Coronary artery (tissue), 2 donors: ENCODE data around the gene LRRN3.

Experiments
- DNase-seq: peaks from one replicate; pipeline ENCODE4 v3.0.0-alpha.2; 2017; ENCODE audit warnings: low spot score
- H3K27ac ChIP-seq, 2 donors: fragments of 200-600 bp; sonication (generic); one replicate each; pipeline ENCODE4 v1.5.1; 2016 to 2019
- H3K4me3 ChIP-seq: fragments of 200-600 bp; sonication (generic); 2 replicates; pipeline ENCODE4 v1.5.1; 2016; ENCODE audit warnings: mild to moderate bottlenecking, moderate library complexity
- CTCF ChIP-seq: fragments of 200-600 bp; sonication (generic); IDR thresholded peaks from one replicate; pipeline ENCODE4 v1.5.1; 2019; ENCODE audit warnings: antibody characterized with exemption

Gene LRRN3

GRCh38 chr7:111138193-111138569 lies 47.3 kb downstream of the LRRN3 start:
- no peak for DNase-seq
- Histone ChIP-seq H3K4me3 (peak overlapping the region; percentile 12), H3K27ac (peak overlapping the region; percentile 54 to 76)
- TF ChIP-seq CTCF = no peak

- DNase-seq = no peak
- Histone ChIP-seq H3K4me3 (no peak overlapping the region), H3K27ac (peak overlapping the region; percentile 54 to 76)
- TF ChIP-seq CTCF = no peak
These were observed 47.7 kb downstream of the LRRN3 start for GRCh38 chr7:111138586-111138985.

GRCh38 chr7:111140091-111140865 lies 49.4 kb downstream of the LRRN3 start:
- H3K4me3 ChIP-seq = no peak overlapping the region
- no peak for DNase-seq
- no peak overlapping the region for H3K27ac ChIP-seq
- TF ChIP-seq CTCF = no peak

GRCh38 chr7:111145472-111145871 lies 54.5 kb downstream of the LRRN3 start:
- H3K4me3 ChIP-seq = no peak overlapping the region
- no peak for TF ChIP-seq CTCF
- DNase-seq = no peak
- no peak overlapping the region for H3K27ac ChIP-seq

- TF ChIP-seq CTCF = no peak
- no peak overlapping the region for H3K4me3 ChIP-seq
- DNase-seq = no peak
- no peak overlapping the region for H3K27ac ChIP-seq
These were observed 55.2 kb downstream of the LRRN3 start for GRCh38 chr7:111146136-111146535.

GRCh38 chr7:111147708-111148533 lies 57.0 kb downstream of the LRRN3 start:
- no peak for TF ChIP-seq CTCF
- H3K27ac ChIP-seq = no peak overlapping the region
- DNase-seq = no peak
- no peak overlapping the region for H3K4me3 ChIP-seq
